Neutrophil (primary cell): ENCODE measurements around the gene GOT2.
"Not testable (repeated sequence)": the region's sequence is repeated elsewhere in the genome, so short reads cannot be mapped to it uniquely, and the experiment has no call there.

ENCODE experiments used
- H3K27ac ChIP-seq: fragments of 200-600 bp; sonication (generic); 2 replicates; pipeline ENCODE4 v1.5.1; 2016; ENCODE audit warnings: mild to moderate bottlenecking, moderate library complexity
- H3K27me3 ChIP-seq: fragments of 200-600 bp; sonication (generic); 2 replicates; pipeline ENCODE4 v1.6.0; 2016; ENCODE audit warnings: mild to moderate bottlenecking
- H3K36me3 ChIP-seq: fragments of 200-600 bp; sonication (generic); 2 replicates; pipeline ENCODE4 v1.5.1; 2017
- H3K4me1 ChIP-seq, 2 experiments: fragments of 200-600 bp in 1 of 2; sonication (generic) in 1 of 2; 1 replicate in 1 of 2; 2 replicates in 1 of 2; pipeline versions ENCODE4 v1.5.1 to v1.6.1; 2013 to 2016; ENCODE audit warnings: low read depth in 1 of 2, low read length in 1 of 2, mild to moderate bottlenecking in 1 of 2, moderate library complexity in 1 of 2; ENCODE audit not compliant: control insufficient read depth in 1 of 2, insufficient read depth in 1 of 2
- H3K4me3 ChIP-seq, 2 experiments: fragments of 200-600 bp in 1 of 2; sonication (generic) in 1 of 2; 1 replicate in 1 of 2; 2 replicates in 1 of 2; pipeline ENCODE4 v1.5.1; 2013 to 2016; ENCODE audit warnings: low read depth in 1 of 2, low read length in 1 of 2, mild to moderate bottlenecking in 1 of 2, moderate library complexity in 1 of 2
- H3K9me3 ChIP-seq: fragments of 200-600 bp; sonication (generic); 2 replicates; pipeline ENCODE4 v1.5.1; 2016
- CTCF ChIP-seq: fragments of 200-600 bp; sonication (generic); IDR thresholded peaks from 2 replicates; pipeline ENCODE4 v1.5.1; 2016; ENCODE audit warnings: antibody characterized with exemption

GOT2 gene

GRCh38 chr16:58738672-58739296 lies 4.7 kb upstream of the GOT2 start:
- Histone ChIP-seq H3K36me3 (no peaks in the 10 kb centered on the region), H3K27ac (no peak overlapping the region), H3K4me3 (no peak overlapping the region), H3K27me3 (peaks cover 10% of the 10 kb centered on the region), H3K4me1 (peaks cover 1 to 4% of the 10 kb centered on the region in 2 experiments), H3K9me3 (no peaks in the 10 kb centered on the region)
- no peak for TF ChIP-seq CTCF

GRCh38 chr16:58736341-58736740 lies 2.2 kb upstream of the GOT2 start:
- H3K9me3 ChIP-seq, H3K27ac ChIP-seq, H3K4me3 ChIP-seq, H3K27me3 ChIP-seq, H3K36me3 ChIP-seq: not testable (repeated sequence)
- H3K4me1 ChIP-seq, result peaks cover 9 to 13% of the 10 kb centered on the region in 2 experiments

- no peaks in the 10 kb centered on the region for H3K9me3 ChIP-seq
- no peak for TF ChIP-seq CTCF
- H3K27ac ChIP-seq, result peak overlapping the region; percentile 59
- H3K27me3 ChIP-seq, result peaks cover 10% of the 10 kb centered on the region
- no peaks in the 10 kb centered on the region for H3K36me3 ChIP-seq
- peak overlapping the region; percentile 69 to 78 for H3K4me3 ChIP-seq
- peaks cover 9 to 13% of the 10 kb centered on the region in 2 experiments for H3K4me1 ChIP-seq
Observed at GRCh38 chr16:58734459-58734787, 307 bp upstream of the GOT2 start.

GRCh38 chr16:58733248-58733670 lies 857 bp downstream of the GOT2 start:
- peaks cover 2% of the 10 kb centered on the region for H3K27me3 ChIP-seq
- peak overlapping the region; percentile 69 to 78 for H3K4me3 ChIP-seq
- TF ChIP-seq CTCF, result no peak
- H3K36me3 ChIP-seq, result no peaks in the 10 kb centered on the region
- H3K4me1 ChIP-seq, result peaks cover 9 to 13% of the 10 kb centered on the region in 2 experiments
- H3K9me3 ChIP-seq, result no peaks in the 10 kb centered on the region
- H3K27ac ChIP-seq, result no peak overlapping the region

- no peaks in the 10 kb centered on the region for H3K36me3 ChIP-seq
- H3K9me3 ChIP-seq, result no peaks in the 10 kb centered on the region
- TF ChIP-seq CTCF, result no peak
- H3K27ac ChIP-seq, result no peak overlapping the region
- no peak overlapping the region for H3K4me3 ChIP-seq
- H3K27me3 ChIP-seq, result no peaks in the 10 kb centered on the region
- H3K4me1 ChIP-seq, result peaks cover 9 to 13% of the 10 kb centered on the region in 2 experiments
Observed at GRCh38 chr16:58732545-58733247, 1.4 kb downstream of the GOT2 start.

GRCh38 chr16:58730724-58731370 lies 3.3 kb downstream of the GOT2 start:
- Histone ChIP-seq H3K27ac (no peak overlapping the region), H3K27me3 (no peaks in the 10 kb centered on the region), H3K36me3 (no peaks in the 10 kb centered on the region), H3K4me3 (no peak overlapping the region), H3K4me1 (peaks cover 9 to 13% of the 10 kb centered on the region in 2 experiments), H3K9me3 (no peaks in the 10 kb centered on the region)
- no peak for TF ChIP-seq CTCF
